Lung (tissue), 12 donors: ENCODE measurements around the gene PUS10. TPM values are rescaled to one million over a fixed set of nuclear protein-coding genes. Genes with fewer than 3 reads are reported as not detected.

ENCODE experiments used
- ATAC-seq: fragments of 200-7000 bp; cut with Tn5 transposase; one replicate; pipeline ENCODE4 v1.9.1; 2020; ENCODE audit warnings: moderate number of reproducible peaks; ENCODE audit not compliant: insufficient read depth, low FRiP score
- DNase-seq, 3 donors: peaks; one replicate each; pipeline ENCODE4 v3.0.0-alpha.2; 2013 to 2017
- H3K27ac ChIP-seq, 2 donors: one replicate each; pipeline ENCODE4 v1.5.1; 2013; ENCODE audit warnings: mild to moderate bottlenecking in 2 of 2, moderate library complexity in 2 of 2, control low read depth in 1 of 2, inconsistent platforms in 1 of 2, low read depth in 1 of 2, low read length in 1 of 2
- H3K27me3 ChIP-seq, 3 donors: one replicate each; pipeline ENCODE4 v1.5.1; 2013; ENCODE audit warnings: low read length in 2 of 3; ENCODE audit not compliant: control insufficient read depth in 3 of 3, insufficient read depth in 3 of 3
- H3K36me3 ChIP-seq, 4 donors: one replicate each; pipeline ENCODE4 v1.5.1; 2013; ENCODE audit warnings: low read length in 4 of 4, mild to moderate bottlenecking in 1 of 4, moderate library complexity in 1 of 4; ENCODE audit not compliant: control insufficient read depth in 4 of 4, insufficient read depth in 4 of 4
- H3K4me1 ChIP-seq, 5 donors: one replicate each; pipeline ENCODE4 v1.5.1; 2013; ENCODE audit warnings: low read length in 5 of 5, mild to moderate bottlenecking in 2 of 5, moderate library complexity in 1 of 5; ENCODE audit not compliant: control insufficient read depth in 5 of 5, insufficient read depth in 5 of 5
- H3K4me3 ChIP-seq: one replicate; pipeline ENCODE4 v1.5.1; 2013; ENCODE audit warnings: mild to moderate bottlenecking, control low read depth, moderate library complexity
- H3K9ac ChIP-seq, 2 donors: one replicate each; pipeline ENCODE4 v1.5.1; 2013; ENCODE audit warnings: low read length in 2 of 2, control low read depth in 1 of 2; ENCODE audit not compliant: insufficient read depth in 1 of 2
- H3K9me3 ChIP-seq, 4 donors: one replicate each; pipeline ENCODE4 v1.5.1; 2013; ENCODE audit warnings: low read length in 3 of 4, mild to moderate bottlenecking in 1 of 4, moderate library complexity in 1 of 4; ENCODE audit not compliant: control insufficient read depth in 4 of 4, insufficient read depth in 3 of 4
- WGBS, 2 donors: extraction: QIAGEN DNeasy Blood & Tissue Kit; methylation state at CpG; one replicate each; pipeline ENCODE4 v1.1.7; 2013; 5-methylcytosine and 5-hydroxymethylcytosine counted together
- polyA plus RNA-seq, 2 donors: library from polyadenylated mRNA; stranded (reverse); fragments of 200-250 nt; gene quantifications; one replicate each; pipeline ENCODE4 v1.2.1, GENCODE V29; 2013
- total RNA-seq, 2 donors: library from RNA; depleted of rRNA in 1 of 2; stranded (reverse); fragments of >200 nt in 1 of 2; gene quantifications; one replicate each; pipeline ENCODE4 v1.2.1, GENCODE V29; 2014 to 2021
- TF ChIP-seq, protein P1 (sequence below): IDR thresholded peaks from 2 replicates; pipeline ENCODE4 v1.5.1; 2012; ENCODE audit warnings: mild to moderate bottlenecking; ENCODE audit errors: control extremely low read depth, extremely low read depth
- donor health status: control.
- donor health status: control.
- donor health status: Bipolar disorder and iron deficiency.
- donor health status: healthy.
- donor health status: DM: yes; HTN: yes; CAD: no.

PUS10 gene
- total and polyA plus RNA-seq, 4 donors: 3.4 to 15.8 (median 5.9) TPM

DNA sequence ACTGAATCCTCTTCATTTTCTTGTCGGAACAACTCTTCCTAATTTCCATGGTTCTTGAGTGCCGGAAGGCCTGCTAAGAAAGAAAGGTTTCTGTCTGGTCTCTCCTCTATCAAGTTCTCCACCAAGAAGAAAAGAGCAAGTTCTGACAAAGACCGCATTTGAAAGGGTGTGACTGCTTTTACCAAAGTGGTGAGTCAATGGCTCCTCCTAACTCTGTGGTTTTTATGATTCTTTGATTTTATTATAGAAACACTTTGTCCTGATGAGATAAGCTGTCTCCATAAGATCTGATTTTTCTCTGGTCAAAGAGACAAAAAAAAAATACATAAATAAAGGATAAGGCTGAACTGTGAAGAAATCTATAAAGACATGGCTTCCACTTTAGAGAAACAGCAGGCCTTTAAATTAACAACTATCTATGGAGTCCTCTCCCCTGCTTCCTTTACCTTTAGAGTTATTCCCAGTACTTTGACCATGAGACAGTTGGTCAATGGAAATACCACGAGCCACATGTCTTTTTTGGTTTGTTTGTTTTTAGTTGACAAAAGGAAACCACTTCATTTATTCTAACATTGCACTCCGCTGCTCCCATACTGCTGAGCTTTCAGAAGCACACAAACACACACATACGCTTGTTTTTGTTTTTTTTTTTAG, 69.0 kb downstream of the PUS10 start:
- WGBS, 2 donors: 90 to 92% methylated on average over 6 of the region's 6 CpGs
- no peaks in the 10 kb centered on the region for H3K4me1 ChIP-seq
- no peak for DNase-seq
- ATAC-seq: no peak
- H3K27ac ChIP-seq: no peak overlapping the region
- no peaks in the 10 kb centered on the region for H3K27me3 ChIP-seq
- peaks cover 0 to 2% (median 0%) of the 10 kb centered on the region in 4 donors for H3K9me3 ChIP-seq
- H3K36me3 ChIP-seq: peaks cover 0 to 8% (median 6%) of the 10 kb centered on the region in 4 donors
- H3K9ac ChIP-seq: no peak overlapping the region
- TF ChIP-seq, protein P1, sequence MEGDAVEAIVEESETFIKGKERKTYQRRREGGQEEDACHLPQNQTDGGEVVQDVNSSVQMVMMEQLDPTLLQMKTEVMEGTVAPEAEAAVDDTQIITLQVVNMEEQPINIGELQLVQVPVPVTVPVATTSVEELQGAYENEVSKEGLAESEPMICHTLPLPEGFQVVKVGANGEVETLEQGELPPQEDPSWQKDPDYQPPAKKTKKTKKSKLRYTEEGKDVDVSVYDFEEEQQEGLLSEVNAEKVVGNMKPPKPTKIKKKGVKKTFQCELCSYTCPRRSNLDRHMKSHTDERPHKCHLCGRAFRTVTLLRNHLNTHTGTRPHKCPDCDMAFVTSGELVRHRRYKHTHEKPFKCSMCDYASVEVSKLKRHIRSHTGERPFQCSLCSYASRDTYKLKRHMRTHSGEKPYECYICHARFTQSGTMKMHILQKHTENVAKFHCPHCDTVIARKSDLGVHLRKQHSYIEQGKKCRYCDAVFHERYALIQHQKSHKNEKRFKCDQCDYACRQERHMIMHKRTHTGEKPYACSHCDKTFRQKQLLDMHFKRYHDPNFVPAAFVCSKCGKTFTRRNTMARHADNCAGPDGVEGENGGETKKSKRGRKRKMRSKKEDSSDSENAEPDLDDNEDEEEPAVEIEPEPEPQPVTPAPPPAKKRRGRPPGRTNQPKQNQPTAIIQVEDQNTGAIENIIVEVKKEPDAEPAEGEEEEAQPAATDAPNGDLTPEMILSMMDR: no peak
- H3K4me3 ChIP-seq: no peak overlapping the region

DNA sequence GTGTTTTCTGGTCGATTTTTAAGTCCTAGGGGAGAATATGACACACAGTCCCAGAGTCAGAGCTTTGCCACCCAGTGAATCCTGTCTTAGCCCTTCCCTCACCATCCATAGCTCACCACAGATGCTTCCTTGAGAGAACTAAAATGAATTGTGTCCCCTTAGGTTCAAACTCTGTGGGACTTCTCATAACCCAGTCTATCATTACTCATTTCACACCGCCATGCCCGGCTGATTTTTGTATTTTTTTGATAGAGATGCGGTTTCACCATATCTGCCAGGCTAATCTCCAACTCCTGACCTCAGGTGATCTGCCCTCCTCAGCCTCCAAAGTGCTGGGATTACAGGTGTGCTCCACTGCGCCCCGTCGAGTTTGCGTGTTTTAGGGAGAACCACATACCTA, 69.9 kb downstream of the PUS10 start:
- ATAC-seq: no peak
- H3K27ac ChIP-seq: no peak overlapping the region
- no peak for DNase-seq
- TF ChIP-seq, protein P1: no peak
- no peaks in the 10 kb centered on the region for H3K27me3 ChIP-seq
- H3K4me3 ChIP-seq: no peak overlapping the region
- no peak overlapping the region for H3K9ac ChIP-seq
- 98 to 99% methylated on average over 8 of the region's 8 CpGs for WGBS, 2 donors
- H3K9me3 ChIP-seq: peaks cover 0 to 2% (median 0%) of the 10 kb centered on the region in 4 donors
- H3K4me1 ChIP-seq: no peaks in the 10 kb centered on the region
- H3K36me3 ChIP-seq: peaks cover 0 to 10% (median 5%) of the 10 kb centered on the region in 4 donors

DNA sequence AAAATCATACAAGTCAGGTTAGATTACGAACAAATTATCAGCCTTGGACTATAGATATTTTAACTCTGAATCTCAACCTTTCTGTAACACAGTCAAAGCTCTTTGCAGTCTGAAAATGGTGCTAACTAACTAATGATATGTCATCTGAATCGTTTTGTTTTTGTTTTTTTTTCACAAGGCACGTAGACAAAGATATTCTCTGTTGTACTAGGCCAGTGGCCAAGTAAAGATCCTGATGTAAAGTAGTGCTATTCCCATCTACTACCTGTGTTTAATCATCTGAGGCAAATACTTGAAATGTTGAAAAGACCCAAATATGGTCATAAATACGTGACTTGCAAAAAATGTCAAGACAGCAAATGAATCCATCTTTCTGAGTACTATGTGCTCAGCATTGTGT, 71.0 kb downstream of the PUS10 start:
- H3K27ac ChIP-seq: no peak overlapping the region
- H3K27me3 ChIP-seq: no peaks in the 10 kb centered on the region
- no peak for DNase-seq
- peaks cover 0 to 2% (median 0%) of the 10 kb centered on the region in 4 donors for H3K9me3 ChIP-seq
- TF ChIP-seq, protein P1: no peak
- H3K4me3 ChIP-seq: no peak overlapping the region
- no peak for ATAC-seq
- no peak overlapping the region for H3K9ac ChIP-seq
- H3K36me3 ChIP-seq: peaks cover 0 to 13% (median 4%) of the 10 kb centered on the region in 4 donors
- no peaks in the 10 kb centered on the region for H3K4me1 ChIP-seq
- 88 to 90% methylated on average over 4 of the region's 4 CpGs for WGBS, 2 donors
